LNCAP (cell line): Measurements from ENCODE around the gene RPS6KA6.

Source experiments
- TF ChIP-seq, protein P1 (sequence below): fragments of 450-650 bp; IDR thresholded peaks from 2 replicates; pipeline ENCODE4 v1.5.1; 2017; ENCODE audit warnings: mild to moderate bottlenecking

RPS6KA6 gene

DNA sequence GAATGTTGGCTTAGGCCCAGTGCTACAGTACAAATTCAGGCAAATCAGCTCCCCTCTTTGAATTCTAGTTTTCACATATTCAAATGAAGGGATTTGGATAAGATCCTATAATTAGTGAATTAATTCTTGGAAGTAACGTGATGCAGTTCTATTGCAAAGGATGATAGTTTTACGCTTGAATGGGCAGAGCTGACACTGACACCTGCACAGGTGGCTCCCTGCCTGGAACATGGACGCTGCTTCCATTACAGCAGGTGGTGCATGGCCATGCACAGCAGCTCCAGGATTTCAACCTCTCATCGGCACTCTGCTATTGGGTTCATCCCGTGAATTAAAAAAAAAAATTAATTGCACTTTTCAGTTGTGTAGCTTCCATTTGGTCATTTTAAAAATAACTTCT is 28.4 kb upstream of the RPS6KA6 start:
- TF ChIP-seq, protein P1, sequence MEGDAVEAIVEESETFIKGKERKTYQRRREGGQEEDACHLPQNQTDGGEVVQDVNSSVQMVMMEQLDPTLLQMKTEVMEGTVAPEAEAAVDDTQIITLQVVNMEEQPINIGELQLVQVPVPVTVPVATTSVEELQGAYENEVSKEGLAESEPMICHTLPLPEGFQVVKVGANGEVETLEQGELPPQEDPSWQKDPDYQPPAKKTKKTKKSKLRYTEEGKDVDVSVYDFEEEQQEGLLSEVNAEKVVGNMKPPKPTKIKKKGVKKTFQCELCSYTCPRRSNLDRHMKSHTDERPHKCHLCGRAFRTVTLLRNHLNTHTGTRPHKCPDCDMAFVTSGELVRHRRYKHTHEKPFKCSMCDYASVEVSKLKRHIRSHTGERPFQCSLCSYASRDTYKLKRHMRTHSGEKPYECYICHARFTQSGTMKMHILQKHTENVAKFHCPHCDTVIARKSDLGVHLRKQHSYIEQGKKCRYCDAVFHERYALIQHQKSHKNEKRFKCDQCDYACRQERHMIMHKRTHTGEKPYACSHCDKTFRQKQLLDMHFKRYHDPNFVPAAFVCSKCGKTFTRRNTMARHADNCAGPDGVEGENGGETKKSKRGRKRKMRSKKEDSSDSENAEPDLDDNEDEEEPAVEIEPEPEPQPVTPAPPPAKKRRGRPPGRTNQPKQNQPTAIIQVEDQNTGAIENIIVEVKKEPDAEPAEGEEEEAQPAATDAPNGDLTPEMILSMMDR: no peak

DNA sequence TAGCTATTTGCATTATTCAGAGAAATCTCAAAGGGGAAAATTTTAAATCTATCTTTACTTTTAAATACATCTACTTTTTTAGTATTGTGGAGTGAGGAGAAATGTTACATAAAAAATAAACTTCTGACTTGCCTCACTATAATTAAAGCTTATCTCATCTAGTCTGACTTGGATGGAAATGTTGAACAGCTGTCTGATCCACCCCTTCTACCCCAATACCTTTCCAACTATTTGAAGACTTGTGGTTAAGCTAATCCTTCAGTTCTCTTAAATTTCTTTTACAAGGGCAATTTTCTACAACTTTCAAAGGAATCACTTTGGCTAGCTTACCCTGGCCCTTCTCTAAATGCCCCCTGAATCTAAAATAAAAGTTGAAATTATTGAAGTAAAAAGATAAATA is 17.3 kb upstream of the RPS6KA6 start:
- TF ChIP-seq, protein P1: no peak

DNA sequence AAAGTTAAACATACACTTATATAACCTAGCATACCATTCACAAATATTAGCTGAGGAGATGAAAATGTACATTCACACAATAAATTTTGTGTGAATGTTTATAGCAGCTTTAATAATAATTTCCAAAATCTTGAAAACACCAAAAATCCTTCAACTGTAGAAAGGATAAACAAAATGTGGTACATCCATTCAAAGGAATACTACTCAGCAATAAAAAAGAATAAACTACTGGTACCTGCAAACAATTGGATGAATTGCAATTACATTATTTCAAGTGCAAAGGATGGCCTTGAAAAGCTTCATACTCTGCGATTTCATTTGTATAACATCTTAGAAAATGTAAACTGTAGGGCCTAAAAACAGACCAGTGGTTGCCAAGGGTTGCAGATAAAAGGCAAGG is 11.7 kb upstream of the RPS6KA6 start:
- TF ChIP-seq, protein P1: no peak

DNA sequence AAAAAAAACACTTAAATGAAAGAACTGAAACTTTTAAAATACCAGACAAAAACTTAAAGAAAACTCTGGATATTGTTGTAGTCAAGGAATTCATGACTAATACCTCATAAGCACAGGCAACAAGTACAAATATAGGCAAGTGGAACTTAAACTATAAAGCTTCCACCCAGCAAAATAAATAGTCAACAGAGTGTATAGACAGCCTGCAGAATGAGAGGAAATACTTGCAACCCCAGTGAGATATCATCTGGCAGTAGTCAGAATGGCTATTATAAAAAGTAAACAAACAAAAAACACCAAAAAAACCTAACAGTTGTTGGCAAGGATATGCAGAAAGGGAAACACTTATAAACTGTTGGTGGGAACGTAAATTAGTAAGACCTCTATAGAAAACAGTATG is 9.6 kb upstream of the RPS6KA6 start:
- TF ChIP-seq, protein P1: no peak

DNA sequence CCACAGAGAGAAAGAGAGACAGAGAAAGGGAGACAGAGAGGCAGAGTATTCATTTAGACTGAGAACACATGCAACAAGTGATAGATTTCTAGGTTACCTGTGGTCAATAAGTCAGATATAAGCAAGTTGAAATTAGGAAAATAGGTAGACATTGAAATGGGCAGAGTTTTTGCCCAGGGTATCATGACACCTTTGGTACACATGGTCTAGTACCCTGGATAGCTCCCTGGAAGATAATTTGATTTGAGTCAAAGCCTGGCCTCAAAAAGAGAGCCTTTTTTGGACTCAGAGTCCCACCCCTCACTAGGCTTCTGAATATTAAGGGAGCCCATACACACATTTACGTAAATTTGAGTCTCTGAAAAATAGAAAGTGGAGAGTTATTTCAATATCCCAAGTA is 4.0 kb upstream of the RPS6KA6 start:
- TF ChIP-seq, protein P1: no peak

DNA sequence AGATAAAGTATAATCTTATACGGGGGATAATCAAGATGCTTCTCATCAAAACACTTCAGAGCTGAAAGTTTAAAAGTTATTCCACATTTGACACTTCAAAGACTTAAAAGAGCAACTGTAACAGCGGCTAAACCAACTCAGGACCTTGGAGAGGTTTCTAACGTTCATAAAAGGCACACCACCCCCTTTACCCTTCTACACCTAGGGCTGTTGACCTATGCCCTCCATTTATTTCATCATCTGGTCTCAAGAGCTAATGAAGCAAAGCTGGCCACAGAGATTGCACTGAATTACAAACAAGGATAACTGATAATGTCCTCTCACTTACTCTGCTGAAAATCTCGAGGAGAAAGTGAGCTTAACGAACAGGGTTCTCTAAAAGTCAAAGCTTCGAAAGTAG is 1.1 kb upstream of the RPS6KA6 start:
- TF ChIP-seq, protein P1: no peak

DNA sequence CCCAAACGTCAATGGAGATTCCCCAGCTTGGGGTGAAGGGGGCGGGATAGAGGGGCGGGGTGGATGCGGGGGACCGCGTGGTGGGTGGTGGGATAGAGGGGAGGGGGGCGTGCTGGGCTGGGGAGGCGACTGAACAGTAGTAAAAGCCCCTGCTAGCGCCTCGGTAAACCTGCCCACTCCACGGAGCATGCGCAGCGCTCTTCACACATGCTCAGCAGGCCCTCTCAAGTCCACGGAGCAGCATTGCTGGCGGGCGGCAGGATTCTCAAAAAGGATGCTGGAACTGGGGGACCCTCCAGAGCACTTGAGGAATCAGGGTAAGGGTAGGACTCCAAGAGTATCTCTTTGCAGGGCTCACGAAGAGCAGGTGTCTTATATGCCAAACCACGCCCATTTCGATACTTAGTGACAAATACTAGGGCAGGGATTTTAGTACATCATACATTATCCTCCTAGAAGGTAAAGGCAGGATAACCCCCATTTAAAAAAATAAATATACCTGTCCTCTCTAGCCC is 378 bp upstream of the RPS6KA6 start:
- TF ChIP-seq, protein P1: no peak
